ENCODE measurements around the gene LRP1. TPM values are rescaled to one million over a fixed set of nuclear protein-coding genes. Genes with fewer than 3 reads are reported as not detected.

LRP1 gene
- total RNA-seq, 1 donor from 2014 or later = 448 TPM

GRCh38 chr12:57227315-57228115 lies 99.2 kb downstream of the LRP1 start:
- Mint-ChIP-seq H3K9me3 (ENCODE audit: low read depth) (no peaks in the 10 kb centered on the region), H3K4me1 (ENCODE audit: low read depth) (peaks cover 51% of the 10 kb centered on the region), H3K27ac (ENCODE audit: unreplicated experiment) (peak overlapping the region; percentile 30), H3K4me3 (ENCODE audit: unreplicated experiment) (peak overlapping the region; percentile 45), H3K36me3 (ENCODE audit: low read depth) (peaks cover 11% of the 10 kb centered on the region), H3K27me3 (ENCODE audit: low read depth) (no peaks in the 10 kb centered on the region)
- TF ChIP-seq CTCF (IDR thresholded peaks at IDR 0.05) = no peak
- no peak for DNase-seq (ENCODE audit: low spot score)

- no peak for DNase-seq (ENCODE audit: low spot score)
- Mint-ChIP-seq H3K27me3 (ENCODE audit: low read depth) (no peaks in the 10 kb centered on the region), H3K9me3 (ENCODE audit: low read depth) (no peaks in the 10 kb centered on the region), H3K4me1 (ENCODE audit: low read depth) (peaks cover 63% of the 10 kb centered on the region), H3K36me3 (ENCODE audit: low read depth) (peaks cover 19% of the 10 kb centered on the region), H3K4me3 (ENCODE audit: unreplicated experiment) (peak overlapping the region; percentile 99), H3K27ac (ENCODE audit: unreplicated experiment) (peak overlapping the region; percentile 100)
- peak; percentile 42 for TF ChIP-seq CTCF (IDR thresholded peaks at IDR 0.05)
These were observed 100.9 kb downstream of the LRP1 start for GRCh38 chr12:57229046-57229633.

- peak within 1 kb of the TSS; percentile 100 for H3K27ac Mint-ChIP-seq (ENCODE audit: unreplicated experiment)
- H3K36me3 Mint-ChIP-seq (ENCODE audit: low read depth) = peaks cover 24% of the 10 kb centered on the region
- H3K27me3 Mint-ChIP-seq (ENCODE audit: low read depth) = no peaks in the 10 kb centered on the region
- H3K9me3 Mint-ChIP-seq (ENCODE audit: low read depth) = no peaks in the 10 kb centered on the region
- H3K4me1 Mint-ChIP-seq (ENCODE audit: low read depth) = peaks cover 70% of the 10 kb centered on the region
- DNase-seq (ENCODE audit: low spot score) = peak; percentile 98
- H3K4me3 Mint-ChIP-seq (ENCODE audit: unreplicated experiment) = peak within 1 kb of the TSS; percentile 99
- TF ChIP-seq CTCF (IDR thresholded peaks at IDR 0.05) = no peak
These were observed 101.5 kb downstream of the LRP1 start, which contains the start of gene SHMT2 for GRCh38 chr12:57229634-57230380. Gene SHMT2 (plus strand): TSS chr12:57229711. CDS start chr12:57229779, 68 bp downstream.

- Mint-ChIP-seq H3K4me3 (ENCODE audit: unreplicated experiment) (peak overlapping the region; percentile 99), H3K9me3 (ENCODE audit: low read depth) (no peaks in the 10 kb centered on the region), H3K4me1 (ENCODE audit: low read depth) (peaks cover 77% of the 10 kb centered on the region), H3K27me3 (ENCODE audit: low read depth) (no peaks in the 10 kb centered on the region), H3K36me3 (ENCODE audit: low read depth) (peaks cover 24% of the 10 kb centered on the region), H3K27ac (ENCODE audit: unreplicated experiment) (peak overlapping the region; percentile 100)
- no peak for DNase-seq (ENCODE audit: low spot score)
- no peak for TF ChIP-seq CTCF (IDR thresholded peaks at IDR 0.05)
These were observed 102.3 kb downstream of the LRP1 start for GRCh38 chr12:57230381-57231155.

Measured in chondrocyte (in vitro differentiated cells).